Prostate gland (tissue), 2 donors: ENCODE measurements around the gene DPH1. TPM values are rescaled to one million over a fixed set of nuclear protein-coding genes. Genes with fewer than 3 reads are reported as not detected.

Source experiments
- DNase-seq: peaks from one replicate; pipeline ENCODE4 v3.0.0-alpha.2; 2019; ENCODE audit warnings: low spot score
- H3K27ac ChIP-seq, 2 donors: fragments of 200-600 bp; sonication (generic); 2 replicates each; pipeline ENCODE4 v1.5.1; 2017 to 2019
- H3K27me3 ChIP-seq: fragments of 200-600 bp; sonication (generic); replicated peaks from 2 replicates; pipeline ENCODE4 v1.5.1; 2019; ENCODE audit not compliant: insufficient read depth
- H3K36me3 ChIP-seq, 2 donors: fragments of 200-600 bp; sonication (generic); 1 replicate in 1 of 2; 2 replicates in 1 of 2; pipeline versions ENCODE4 v1.5.1 to v1.8.1; 2017 to 2019
- H3K4me1 ChIP-seq: fragments of 200-600 bp; sonication (generic); replicated peaks from 2 replicates; pipeline ENCODE4 v1.5.1; 2019
- H3K4me3 ChIP-seq, 2 donors: fragments of 200-600 bp; sonication (generic); 2 replicates each; pipeline ENCODE4 v1.5.1; 2017 to 2019
- H3K9me3 ChIP-seq: fragments of 200-600 bp; sonication (generic); 2 replicates; pipeline ENCODE4 v1.5.1; 2017
- CTCF ChIP-seq, 4 experiments: fragments of 200-600 bp in 2 of 4; fragments of 450-650 bp in 2 of 4; sonication (generic) in 2 of 4; IDR thresholded peaks; 1 replicate in 3 of 4; 2 replicates in 1 of 4; pipeline ENCODE4 v1.5.1; 2016 to 2019; ENCODE audit warnings: antibody characterized with exemption in 4 of 4, mild to moderate bottlenecking in 2 of 4, moderate library complexity in 2 of 4
- POLR2A ChIP-seq: fragments of 450-650 bp; IDR thresholded peaks from one replicate; pipeline ENCODE4 v1.6.1; 2016; ENCODE audit warnings: antibody characterized with exemption, mild to moderate bottlenecking
- POLR2AphosphoS5 ChIP-seq: sonication (generic); formaldehyde crosslinking; IDR thresholded peaks from one replicate; pipeline ENCODE4 v1.6.1; 2017; ENCODE audit warnings: antibody characterized with exemption
- WGBS: methylation state at CpG from one replicate; pipeline ENCODE4 v1.1.5; 2018; 5-methylcytosine and 5-hydroxymethylcytosine counted together
- intact Hi-C: fragments of 100-400 bp; cut with DNase I; formaldehyde crosslinking; loops from one replicate; pipeline ENCODE4 v1.14.2; 2022
- microRNA counts, 2 donors: library from miRNA; unstranded; fragments of <30 nt; microRNA quantifications; one replicate each; lab custom pipeline; 2016 to 2017
- microRNA-seq: library from miRNA; unstranded; fragments of <30 nt; microRNA quantifications from one replicate; pipeline ENCODE4, GENCODE V29; 2016
- small RNA-seq, 2 donors: library from RNA; depleted of rRNA; stranded (forward); fragments of <200 nt; gene quantifications; one replicate each; pipeline ENCODE3, GENCODE V24; 2016
- total RNA-seq, 2 donors: library from RNA; depleted of rRNA; stranded (reverse); fragments of >200 nt; gene quantifications; one replicate each; pipeline ENCODE4 v1.1.0, GENCODE V29; 2016

The DPH1 gene
- total RNA-seq, 2 donors from 2014 or later: 61.4 to 84.1 TPM

DNA sequence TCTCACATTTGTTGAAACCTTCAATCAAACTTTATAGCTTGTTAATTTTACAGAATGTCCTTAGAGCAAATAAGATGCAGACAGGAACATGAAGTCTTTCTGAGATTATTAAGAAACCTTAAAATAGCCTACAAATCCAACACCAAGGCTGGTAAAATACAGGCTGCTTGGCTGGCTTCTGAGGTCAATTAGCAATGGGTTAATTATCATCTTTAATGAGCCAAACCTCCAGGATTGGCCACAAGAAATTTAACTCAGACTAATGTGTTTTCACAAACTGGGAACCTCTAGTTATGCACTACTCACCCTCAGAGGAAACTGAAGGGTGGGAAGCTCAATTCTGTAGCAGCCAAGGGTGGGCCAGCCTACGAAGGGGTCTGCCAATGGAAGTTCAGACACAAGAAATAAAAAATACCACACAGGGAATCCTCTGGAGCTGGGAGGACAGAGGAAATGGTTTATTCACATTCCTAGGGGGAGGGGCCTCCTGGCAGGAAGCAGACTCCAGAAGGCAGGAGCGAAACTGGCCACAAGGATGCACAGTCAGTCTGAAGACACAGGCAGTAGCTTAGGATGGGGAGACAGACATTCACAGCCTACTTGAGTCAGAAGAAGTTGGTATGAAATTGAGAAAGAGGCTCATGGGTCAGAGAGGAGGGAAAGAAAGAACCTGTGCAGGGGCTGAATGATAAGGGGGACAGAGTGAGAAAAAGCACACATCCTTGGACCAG lies 61.0 kb downstream of the DPH1 start:
- H3K4me3 ChIP-seq: no peak overlapping the region
- H3K4me1 ChIP-seq: peaks cover 11% of the 10 kb centered on the region
- peak overlapping the region; percentile 74 to 79 for H3K27ac ChIP-seq
- no peaks in the 10 kb centered on the region for H3K27me3 ChIP-seq
- no peaks in the 10 kb centered on the region for H3K9me3 ChIP-seq
- WGBS: 25% methylated on average over 2 of the region's 2 CpGs
- intact Hi-C loops: loop anchor here (5.0 kb wide), 1 partner anchor 34 kb away; the partner anchor contains the start of gene HIC1
- TF ChIP-seq POLR2A: no peak
- TF ChIP-seq POLR2AphosphoS5: peak; percentile 30
- TF ChIP-seq CTCF (IDR thresholded peaks at IDR 0.05): peak in 1 of 4 experiments; percentile 29
- DNase-seq: no peak
- no peaks in the 10 kb centered on the region for H3K36me3 ChIP-seq

GRCh38 chr17:2092253-2092652 lies 62.3 kb downstream of the DPH1 start:
- H3K27me3 ChIP-seq: no peaks in the 10 kb centered on the region
- DNase-seq: no peak
- no peaks in the 10 kb centered on the region for H3K36me3 ChIP-seq
- H3K4me3 ChIP-seq: no peak overlapping the region
- no peak for TF ChIP-seq POLR2A
- TF ChIP-seq CTCF (IDR thresholded peaks at IDR 0.05): no peak
- no peak for TF ChIP-seq POLR2AphosphoS5
- H3K27ac ChIP-seq: no peak overlapping the region
- WGBS: 90% methylated on average over 4 of the region's 4 CpGs
- H3K4me1 ChIP-seq: peaks cover 6% of the 10 kb centered on the region
- intact Hi-C loops: loop anchor here (5.0 kb wide), 1 partner anchor 35 kb away; the partner anchor contains the start of gene HIC1
- H3K9me3 ChIP-seq: no peaks in the 10 kb centered on the region

DNA sequence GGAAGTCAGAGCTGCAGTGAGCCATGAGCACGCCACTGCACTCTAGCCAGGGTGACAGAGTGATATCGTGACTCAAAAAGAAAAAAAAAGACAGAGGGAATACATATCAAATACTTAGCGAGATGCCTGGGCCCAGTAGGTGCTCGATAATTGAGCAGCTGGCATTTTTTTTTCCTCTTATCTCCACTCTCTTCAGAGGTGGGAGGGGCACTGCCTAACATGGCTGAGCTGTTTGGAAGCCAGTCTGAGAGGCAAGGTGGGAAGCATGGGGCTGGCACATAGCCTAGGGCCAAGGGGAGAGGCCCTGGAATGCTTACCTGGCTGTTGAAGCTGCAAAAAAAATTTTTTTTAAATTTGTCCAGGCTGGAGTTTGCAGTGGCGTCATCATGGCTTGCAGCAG lies 63.4 kb downstream of the DPH1 start:
- H3K36me3 ChIP-seq: no peaks in the 10 kb centered on the region
- H3K9me3 ChIP-seq: no peaks in the 10 kb centered on the region
- DNase-seq: no peak
- WGBS: 69% methylated on average over 5 of the region's 5 CpGs
- peaks cover 5% of the 10 kb centered on the region for H3K4me1 ChIP-seq
- intact Hi-C loops: loop anchor here (5.0 kb wide), 1 partner anchor 36 kb away; the partner anchor contains the start of gene HIC1
- H3K4me3 ChIP-seq: no peak overlapping the region
- TF ChIP-seq CTCF (IDR thresholded peaks at IDR 0.05): no peak
- no peak for TF ChIP-seq POLR2A
- TF ChIP-seq POLR2AphosphoS5: no peak
- H3K27me3 ChIP-seq: no peaks in the 10 kb centered on the region
- no peak overlapping the region for H3K27ac ChIP-seq

MicroRNAs encoded within 50 kb of the gene (microRNA counts, 767-probe panel; counts per million panel counts)
- microRNA hsa-miR-132-3p (lab: Ali Mortazavi, UCI): 4,223 to 4,663 counts per million in 2 donors
- microRNA hsa-miR-212-3p (lab: Ali Mortazavi, UCI): 0 to 431 counts per million in 2 donors

Small RNAs within 50 kb of the gene (microRNA-seq; reads per million reads assigned to microRNA genes)
- gene MIR132 (1,722 reads per million, percentile 90 among the genes with 10 or more reads in this experiment), gene MIR212 (51.8 reads per million, percentile 67 among the genes with 10 or more reads in this experiment)

Small RNAs within 50 kb of the gene (small RNA-seq; reads per million reads assigned to genes)
- gene AC090617.9 (0 reads per million in 2 donors), gene MIR132 (9.4 to 21.5 reads per million in 2 donors), gene MIR212 (10.5 to 19.4 reads per million in 2 donors), gene OVCA2 (0 reads per million in 2 donors)

Other genes with a start within 250 kb of the DPH1 start
- gene SMYD4, start 200.3 kb upstream of the DPH1 start, total RNA-seq: 10 to 100 TPM; 13.6 to 14.7 TPM
- gene RPA1, start 200.1 kb upstream of the DPH1 start, total RNA-seq: 10 to 100 TPM; 33.0 to 34.0 TPM
- gene RTN4RL1, start 4.8 kb upstream of the DPH1 start, total RNA-seq: 10 to 100 TPM in 1 of 2 donors, 1 to 10 TPM in 1; 8.3 to 21.5 TPM
- gene OVCA2, start 11.9 kb downstream of the DPH1 start, total RNA-seq: 10 to 100 TPM; 52.2 to 57.5 TPM
- gene HIC1, start 24.9 kb downstream of the DPH1 start, total RNA-seq: 10 to 100 TPM; 20.5 to 33.1 TPM